Left renal pelvis (tissue), 4 donors: ENCODE data around the gene SPINK4. TPM values are rescaled to one million over a fixed set of nuclear protein-coding genes. Genes with fewer than 3 reads are reported as not detected.
A peak's percentile ranks its signal among the peaks of the same experiment; 100 is the strongest.

Source experiments
- DNase-seq, 4 donors: peaks; one replicate each; pipeline ENCODE4 v3.0.0-alpha.2; 2013; ENCODE audit warnings: low read depth in 4 of 4, low spot score in 3 of 4
- polyA plus RNA-seq, 4 donors: library from polyadenylated mRNA; unstranded; fragments of 120-200 nt; gene quantifications; one replicate each; pipeline ENCODE4 v1.2.1, GENCODE V29; 2013; ENCODE audit not compliant: insufficient read length in 4 of 4

Gene SPINK4
- polyA plus RNA-seq, 4 donors, result not detected

DNA sequence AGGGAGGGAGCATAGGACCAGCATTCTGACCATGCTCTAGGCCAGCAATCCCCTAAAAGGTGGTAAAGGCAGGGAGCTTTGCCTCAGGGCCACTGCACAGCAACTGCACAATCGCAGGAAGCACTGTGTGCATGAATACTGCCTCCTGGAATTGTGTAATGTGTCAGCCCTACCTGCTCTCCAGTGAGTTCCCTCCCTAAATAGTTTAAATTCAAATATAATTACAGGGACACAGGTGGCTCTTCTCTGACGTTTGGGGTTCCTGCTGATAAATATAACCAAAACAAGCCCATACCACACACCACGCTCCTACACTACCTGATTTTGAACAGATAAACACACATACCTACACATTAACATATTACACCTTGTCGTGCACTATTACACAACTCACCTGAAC, 15.5 kb downstream of the SPINK4 start:
- DNase-seq, result no peak

- no peak for DNase-seq
Observed at GRCh38 chr9:33256236-33256635, 16.3 kb downstream of the SPINK4 start.

DNA sequence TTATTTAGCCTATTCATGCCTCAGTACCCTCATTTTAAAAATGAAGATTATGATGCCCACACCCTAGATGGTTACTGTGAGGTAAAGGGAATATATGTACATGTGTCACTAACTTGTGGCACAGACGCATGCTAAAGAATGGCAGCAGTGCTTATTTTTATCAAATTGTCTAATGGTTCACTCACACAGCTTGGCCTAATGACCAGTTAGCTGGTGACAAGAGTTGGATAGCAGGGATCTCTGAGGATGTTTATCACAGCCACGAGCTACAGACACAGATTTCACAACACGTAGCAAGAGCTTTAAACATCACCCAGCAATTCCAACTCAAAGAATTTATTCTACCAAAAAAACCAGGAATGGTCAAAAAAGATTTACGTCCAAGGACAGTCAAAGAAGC, 17.3 kb downstream of the SPINK4 start:
- DNase-seq, result no peak

- DNase-seq, result no peak
Observed at GRCh38 chr9:33260372-33260771, 20.4 kb downstream of the SPINK4 start.

DNA sequence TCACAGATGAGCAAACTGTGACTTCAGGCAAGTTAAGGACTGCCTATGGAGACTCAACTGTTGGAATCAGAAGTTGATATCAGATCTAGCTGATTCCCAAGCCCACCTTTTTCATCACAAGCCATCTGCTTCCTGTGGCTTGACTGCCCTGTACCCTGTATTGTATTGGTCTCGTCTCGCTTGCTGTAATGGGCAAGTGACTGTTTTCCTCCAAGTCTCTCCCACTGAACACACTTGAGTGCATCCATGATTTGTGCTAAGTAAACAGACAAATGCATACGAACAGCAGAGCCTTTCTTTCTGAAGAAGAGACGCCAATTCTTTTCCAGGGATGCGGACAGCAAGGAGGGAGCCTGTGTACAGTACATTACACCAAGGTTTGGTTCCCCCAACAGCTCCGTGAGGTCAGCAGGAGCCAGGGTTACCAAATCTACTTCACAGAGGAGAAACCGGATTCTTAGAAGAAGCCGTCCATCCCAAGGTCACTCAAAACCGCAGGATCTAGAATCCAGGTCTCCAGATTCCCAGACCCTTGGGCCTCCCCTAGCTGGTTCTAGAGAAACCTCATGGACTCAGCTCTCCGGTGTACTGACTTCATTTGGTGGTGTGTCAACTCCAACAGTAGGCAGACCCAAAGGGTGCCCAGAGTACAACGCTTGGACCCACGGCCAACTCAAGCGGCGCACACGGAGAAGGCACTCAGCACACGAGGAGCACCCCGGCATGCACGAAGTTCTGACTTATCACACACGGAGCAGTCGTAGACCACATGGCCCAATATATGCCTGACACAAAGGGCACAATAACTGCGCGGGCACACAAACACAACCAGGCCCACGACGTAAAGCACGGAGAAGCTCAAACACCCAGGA, 23.4 kb downstream of the SPINK4 start:
- DNase-seq, result peak in 1 of 4 donors; percentile 17

DNA sequence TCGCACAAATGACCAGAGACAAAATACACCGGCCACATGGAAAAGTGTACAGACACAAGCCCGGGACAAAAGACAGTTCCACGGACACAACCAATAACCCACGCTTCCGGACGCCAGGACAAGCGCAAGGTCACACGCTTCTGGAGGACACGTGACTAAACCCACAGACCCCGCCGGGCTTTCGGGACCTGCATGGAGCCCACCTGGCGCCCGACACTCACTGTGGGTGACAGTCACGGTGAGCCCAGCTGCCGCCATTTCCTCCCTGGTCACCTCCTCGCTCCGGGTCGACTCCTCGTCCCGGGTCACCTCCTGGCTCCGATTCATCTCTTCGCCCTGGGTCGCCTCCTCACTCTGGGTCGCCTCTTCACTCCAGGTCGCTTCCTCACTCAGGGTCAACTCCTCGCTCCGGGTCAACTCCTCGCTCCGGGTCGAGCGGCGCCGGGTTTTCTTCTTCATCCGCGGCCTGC, 24.1 kb downstream of the SPINK4 start:
- DNase-seq, result peak in 1 of 4 donors; percentile 34

DNA sequence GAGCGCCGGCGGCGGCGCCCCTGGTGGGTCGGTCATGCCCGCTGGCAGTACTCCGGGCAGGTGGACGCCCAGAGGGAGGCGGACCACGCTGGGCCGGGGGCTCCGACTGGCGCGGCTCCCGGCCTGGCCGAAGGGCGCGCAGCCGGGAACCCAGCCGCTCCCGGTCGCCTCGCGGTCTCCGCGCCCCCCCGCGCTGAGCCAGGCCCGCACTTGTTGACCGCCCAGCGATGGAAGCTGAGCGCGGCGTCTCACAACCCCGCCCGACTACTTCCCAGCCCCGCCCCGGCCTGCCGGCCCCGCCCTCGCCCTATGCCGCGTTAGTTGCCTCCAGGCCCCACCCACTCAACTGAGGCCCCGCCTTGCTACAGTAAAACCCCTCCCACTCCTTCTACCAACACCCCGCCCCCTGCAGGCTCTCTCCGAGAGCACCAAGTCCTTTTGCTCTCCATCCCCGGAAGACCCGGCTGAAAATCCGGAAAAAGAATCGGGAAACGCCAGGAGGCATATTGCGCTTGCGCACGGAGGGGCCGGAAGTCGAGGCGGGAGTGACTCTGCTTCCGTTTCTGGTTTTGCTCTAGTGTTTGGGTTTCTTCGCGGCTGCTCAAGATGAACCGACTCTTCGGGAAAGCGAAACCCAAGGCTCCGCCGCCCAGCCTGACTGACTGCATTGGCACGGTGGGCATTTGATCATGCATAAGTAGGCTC, 24.7 kb downstream of the SPINK4 start, which contains the start of the genes BAG1 and CHMP5:
Gene BAG1 (minus strand): TSS at position 236 of the 705 bp plus-strand sequence.
Gene CHMP5 (plus strand): TSS at position 577 of the 705 bp plus-strand sequence. CDS start 30 bp downstream, at position 607.
- DNase-seq, result peak; percentile 97 to 98 (median 98)

DNA sequence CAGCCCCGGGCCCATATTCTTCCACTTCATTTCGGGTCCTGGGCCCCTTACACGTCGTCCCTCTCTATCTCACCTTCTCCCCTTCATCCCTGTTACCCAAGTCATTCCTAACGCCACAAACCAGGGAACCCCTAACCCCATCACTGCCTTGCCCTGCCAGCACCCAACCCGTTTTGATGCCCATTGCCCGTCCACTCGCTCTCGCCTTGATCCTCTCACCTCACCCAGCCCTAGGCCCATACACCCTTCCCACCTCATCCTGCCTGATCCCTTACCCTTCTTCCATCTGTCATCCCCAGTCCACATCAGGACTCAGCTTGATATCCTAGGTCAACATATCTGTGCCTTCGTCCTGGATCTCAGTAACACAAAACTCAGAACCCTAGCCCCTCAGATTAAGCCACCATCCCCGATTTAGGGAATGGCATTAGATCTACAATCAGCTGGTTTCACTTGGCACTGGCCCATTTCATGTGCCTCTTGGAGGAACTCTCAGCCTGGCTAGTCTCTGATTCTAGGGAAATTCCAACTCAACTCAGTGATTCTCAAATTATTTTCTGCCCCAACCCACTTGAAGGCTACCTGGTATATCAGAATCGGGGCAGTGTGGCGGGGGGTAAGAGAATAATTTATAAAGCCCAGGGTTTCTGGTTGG, 25.4 kb downstream of the SPINK4 start:
- no peak for DNase-seq

GRCh38 chr9:33267151-33267767, 27.3 kb downstream of the SPINK4 start:
- no peak for DNase-seq

- DNase-seq, result no peak
Observed at GRCh38 chr9:33270146-33270545, 30.2 kb downstream of the SPINK4 start.

DNA sequence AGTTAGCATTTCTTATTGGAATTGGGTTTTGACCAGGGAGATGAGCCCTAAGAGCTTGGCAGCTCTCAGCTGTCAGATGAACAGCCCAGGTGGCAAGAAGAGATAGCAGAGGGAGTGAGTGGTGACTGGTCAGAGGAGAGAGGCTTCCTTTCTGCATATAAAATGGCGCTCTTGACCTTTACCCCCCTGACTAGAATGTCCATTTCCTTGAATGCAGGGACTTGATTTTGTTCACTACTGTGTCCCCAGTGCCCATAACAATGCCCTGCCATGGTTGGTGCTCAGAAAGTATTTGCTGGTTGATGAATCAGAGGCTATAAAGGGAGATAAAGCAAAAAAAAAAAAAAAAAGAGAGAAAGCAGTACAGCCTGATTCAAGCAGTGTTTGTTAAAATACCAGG, 32.1 kb downstream of the SPINK4 start:
- no peak for DNase-seq

DNA sequence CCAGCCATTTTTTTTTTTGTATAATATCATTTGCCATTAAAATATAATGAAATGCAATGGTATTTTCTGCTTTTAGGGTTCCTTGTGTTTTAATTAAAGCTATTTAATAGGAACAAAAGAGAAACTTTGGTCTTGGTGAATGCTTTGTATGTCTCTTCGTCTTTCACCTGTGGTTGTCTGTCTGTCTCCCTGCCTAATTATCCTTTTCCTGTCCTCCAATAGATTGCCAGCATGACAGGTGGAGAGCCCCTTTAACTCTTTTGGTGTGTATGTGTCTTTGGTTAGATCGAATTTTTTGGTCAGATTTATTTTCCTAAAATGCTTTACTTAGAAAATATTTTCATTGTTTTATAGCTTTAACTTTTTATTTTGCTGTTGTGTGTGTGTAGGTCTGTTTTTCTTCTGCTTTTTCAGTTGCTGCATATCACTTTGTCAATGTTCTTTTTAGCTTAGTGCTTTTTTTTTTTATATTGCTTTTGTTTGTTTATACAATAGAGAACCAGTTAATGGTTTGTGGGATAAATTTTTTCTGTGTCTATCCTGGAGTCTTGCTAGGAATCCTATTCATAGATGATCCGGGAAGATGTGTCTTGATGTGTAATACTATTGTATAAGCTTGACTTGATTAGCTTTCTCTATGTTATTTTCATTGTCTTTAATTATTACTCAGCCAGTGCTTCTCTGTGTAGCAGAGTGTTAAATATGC, 33.5 kb downstream of the SPINK4 start:
- no peak for DNase-seq

DNA sequence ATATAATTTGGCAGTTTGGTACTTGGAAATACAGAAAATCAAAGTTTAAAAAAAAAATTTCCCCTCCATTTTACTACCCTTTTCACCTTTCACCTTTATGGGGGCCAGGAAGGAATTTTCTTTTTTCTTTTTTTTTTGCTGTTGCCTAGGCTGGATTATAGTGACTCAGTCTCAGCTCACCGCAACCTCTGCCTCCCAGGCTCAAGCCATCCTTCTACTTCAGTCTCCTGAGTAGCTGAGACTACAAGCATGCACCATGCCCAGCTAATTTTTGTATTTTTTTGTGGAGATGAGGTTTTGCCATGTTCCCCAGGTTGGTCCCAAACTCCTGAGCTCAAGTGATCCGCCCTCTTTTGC, 34.0 kb downstream of the SPINK4 start:
- DNase-seq, result no peak

DNA sequence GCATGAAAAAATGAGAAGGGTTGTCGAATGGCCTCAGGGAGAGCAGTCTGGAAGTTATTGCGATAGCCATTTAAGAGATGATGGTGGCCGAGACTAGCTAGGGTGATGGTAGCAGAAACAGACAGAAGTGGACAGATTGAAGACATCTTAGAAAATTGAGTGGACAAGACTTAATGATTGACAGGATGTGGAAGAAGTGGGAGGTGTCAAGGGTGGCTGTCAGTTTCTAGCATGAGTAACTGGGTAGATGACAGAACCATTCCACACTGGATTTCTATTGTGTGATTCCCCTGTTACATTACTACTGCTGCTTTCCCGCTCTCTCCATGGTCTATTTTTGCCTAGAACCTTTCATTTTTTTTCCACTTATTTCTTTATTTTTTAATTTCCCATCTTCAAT, 37.5 kb downstream of the SPINK4 start:
- DNase-seq, result no peak

DNA sequence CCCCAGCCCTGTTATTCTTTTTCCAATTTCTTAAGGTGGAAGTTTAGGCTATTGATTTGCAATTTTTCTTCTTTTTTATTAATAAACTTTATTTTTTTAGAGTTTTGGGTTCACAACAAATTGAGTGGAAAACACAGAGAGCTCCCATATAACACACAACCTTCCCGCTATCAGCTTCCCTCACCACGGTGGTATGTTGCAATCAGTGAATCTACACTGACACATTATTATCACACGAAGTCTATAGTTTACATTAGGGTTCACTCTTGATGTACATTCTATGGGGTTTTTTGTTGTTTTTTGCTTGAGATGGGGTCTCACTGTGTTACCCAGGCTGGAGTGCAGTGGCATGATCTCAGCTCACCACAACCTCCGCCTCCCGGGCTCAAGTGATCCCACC, 45.5 kb downstream of the SPINK4 start:
- no peak for DNase-seq

DNA sequence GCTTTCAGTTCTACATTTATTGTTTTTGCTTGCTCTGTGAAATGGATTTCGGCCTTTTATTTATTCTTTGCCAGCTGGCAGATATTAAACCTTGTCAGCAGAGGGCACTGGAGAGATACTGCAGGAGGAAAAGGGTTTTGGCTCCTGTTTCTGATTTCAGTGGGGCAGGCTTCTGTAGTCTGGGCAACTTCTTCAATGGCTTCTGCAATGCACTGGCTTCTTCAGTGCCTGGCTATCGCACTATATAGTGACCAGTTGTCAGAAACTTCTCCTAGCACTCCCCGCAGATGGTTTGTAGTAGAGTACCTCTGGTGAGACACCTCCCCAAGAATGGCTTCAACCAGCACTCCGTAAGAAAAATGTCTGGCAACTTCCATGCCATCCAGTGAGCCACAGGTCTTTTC, 47.1 kb downstream of the SPINK4 start:
- DNase-seq, result no peak

DNA sequence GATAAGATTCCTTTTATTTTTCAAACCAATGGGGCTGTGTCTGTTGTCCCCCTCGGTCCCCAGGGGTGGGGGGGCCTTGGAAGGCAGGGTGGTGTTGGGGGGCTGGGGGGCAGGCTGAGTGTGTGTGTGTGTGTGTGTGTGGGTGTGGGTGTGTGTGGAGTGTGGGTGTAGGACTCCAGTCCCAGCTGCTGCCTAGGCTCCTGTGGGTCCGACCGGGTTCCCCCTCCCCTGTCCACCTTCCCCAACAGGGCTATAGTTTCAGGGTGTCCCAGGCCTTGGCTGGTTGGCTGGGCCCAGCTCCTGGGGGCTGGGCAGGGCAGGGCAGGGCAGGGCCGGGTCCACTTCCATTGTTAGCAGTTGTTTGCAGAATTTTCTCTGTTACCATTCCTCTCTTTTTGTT, 48.3 kb downstream of the SPINK4 start:
- no peak for DNase-seq

DNA sequence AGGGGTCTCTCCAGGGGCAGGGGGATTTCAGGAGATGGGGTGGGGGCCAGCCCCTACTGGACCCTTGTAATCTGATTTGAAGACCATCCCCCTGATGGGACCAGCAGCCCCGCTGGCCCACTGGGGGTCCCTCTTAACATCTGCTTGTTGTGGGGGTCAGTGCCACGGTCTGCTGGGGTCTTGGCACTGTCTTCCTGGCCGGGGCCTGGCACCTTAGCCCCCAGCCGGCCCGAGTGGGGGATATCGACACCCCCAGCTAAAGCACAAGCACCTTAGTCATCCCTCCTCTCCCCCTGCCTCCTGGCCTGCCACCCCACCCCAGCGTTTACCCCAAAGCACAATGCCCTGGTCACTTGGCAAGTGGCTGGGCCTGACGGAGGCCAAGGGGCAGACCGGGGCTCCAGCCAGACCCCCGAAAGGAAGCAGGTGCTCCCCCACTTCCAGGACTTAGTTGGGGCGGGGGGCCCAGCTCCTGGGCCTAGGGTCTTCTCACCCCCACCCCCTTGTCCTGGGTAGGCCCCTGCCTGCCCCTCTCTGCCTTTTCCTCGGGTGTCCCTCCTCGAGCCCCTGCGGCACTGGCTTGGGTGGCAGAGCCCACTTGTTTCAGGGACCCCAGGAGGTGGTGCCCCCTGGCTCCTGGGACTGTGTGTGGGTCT, 49.0 kb downstream of the SPINK4 start:
- no peak for DNase-seq

GRCh38 chr9:33289496-33289895, 49.5 kb downstream of the SPINK4 start:
- DNase-seq, result no peak

GRCh38 chr9:33289936-33290246, 49.9 kb downstream of the SPINK4 start:
- DNase-seq, result no peak
